HepG2 (cell line): ENCODE measurements around the gene LGALS4. TPM values are rescaled to one million over a fixed set of nuclear protein-coding genes. Genes with fewer than 3 reads are reported as not detected.

Source experiments
- ATAC-seq: fragments of 200-7000 bp; cut with Tn5 transposase; 3 replicates; pipeline ENCODE4 v1.9.1; 2020; ENCODE audit warnings: mild to moderate bottlenecking, moderate library complexity
- BruUV-seq: library from RNA; stranded (reverse); fragments of 400-500 nt; replicated peaks from 2 replicates; lab custom pipeline; 2021; lab: Mats Ljungman, UMichigan
- CTCF ChIA-PET: fragments of 300-600 bp; formaldehyde crosslinking; extraction: SDS; loops from one replicate; lab custom pipeline; 2021; ENCODE audit warnings: low total read pairs, inconsistent platforms, low intra/inter-chr PET ratio; lab: Yijun Ruan, JAX
- POLR2A ChIA-PET: fragments of 350-600 bp; sonication (Branson Sonifier 250); formaldehyde crosslinking; loops from one replicate; lab custom pipeline; 2020; ENCODE audit warnings: antibody characterized with exemption, inconsistent platforms; lab: Yijun Ruan, JAX
- DNase-seq: peaks from one replicate; pipeline ENCODE4 v3.0.0-alpha.2; 2015; ENCODE audit warnings: low spot score
- FAIRE-seq: peaks from 3 replicates; lab custom pipeline; 2011; peaks lifted over from hg19 to GRCh38; lab: Jason Lieb, UNC
- H2AFZ ChIP-seq: one replicate; pipeline ENCODE4 v1.6.1; 2011; ENCODE audit warnings: low read length, inconsistent platforms
- H3K27ac ChIP-seq: fragments of 300-600 bp; 3 replicates; pipeline ENCODE4 v1.8.0; 2011; ENCODE audit warnings: mixed run types, mild to moderate bottlenecking, mixed read lengths, low read length, inconsistent platforms; ENCODE audit not compliant: insufficient read depth; ENCODE audit errors: extremely low read length
- H3K27me3 ChIP-seq, 2 experiments: fragments of 200-600 bp in 1 of 2; 2 replicates in 1 of 2; 3 replicates in 1 of 2; pipeline versions ENCODE4 v1.6.0 to v1.8.0; 2011; ENCODE audit warnings: low read length in 2 of 2, mild to moderate bottlenecking in 2 of 2, moderate library complexity in 2 of 2, inconsistent platforms in 1 of 2; ENCODE audit not compliant: insufficient read depth in 2 of 2, control insufficient read depth in 1 of 2
- H3K36me3 ChIP-seq, 2 experiments: fragments of 200-600 bp in 1 of 2; replicated peaks in 1 of 2; 2 replicates in 1 of 2; 3 replicates in 1 of 2; pipeline versions ENCODE4 v1.5.1 to v1.8.0; 2011; ENCODE audit warnings: low read length in 2 of 2, inconsistent platforms in 1 of 2; ENCODE audit not compliant: insufficient read depth in 2 of 2, control insufficient read depth in 1 of 2
- H3K4me1 ChIP-seq: 2 replicates; pipeline ENCODE4 v1.5.1; 2012; ENCODE audit warnings: low read length, inconsistent platforms; ENCODE audit not compliant: insufficient read depth
- H3K4me2 ChIP-seq: 2 replicates; pipeline ENCODE4 v1.6.0; 2011; ENCODE audit warnings: low read depth, low read length, inconsistent platforms
- H3K4me3 ChIP-seq, 3 experiments: fragments of 200-600 bp in 1 of 3; sonication (generic), shearing (Covaris generic) in 1 of 3; replicated peaks in 1 of 3; 2 replicates each; pipeline ENCODE4 v1.5.1; 2011 to 2016; ENCODE audit warnings: low read length in 3 of 3, inconsistent platforms in 2 of 3, low read depth in 2 of 3, mild to moderate bottlenecking in 2 of 3, control low read depth in 1 of 3, mixed read lengths in 1 of 3; ENCODE audit not compliant: insufficient read depth in 1 of 3
- H3K79me2 ChIP-seq: one replicate; pipeline ENCODE4 v1.6.1; 2011; ENCODE audit warnings: low read length, inconsistent platforms; ENCODE audit not compliant: insufficient read depth
- H3K9ac ChIP-seq: 2 replicates; pipeline ENCODE4 v1.6.0; 2011; ENCODE audit warnings: mild to moderate bottlenecking, low read depth, low read length, inconsistent platforms; ENCODE audit not compliant: insufficient read depth
- H3K9me3 ChIP-seq: 2 replicates; pipeline ENCODE4 v1.5.1; 2012; ENCODE audit warnings: mild to moderate bottlenecking, low read length
- H4K20me1 ChIP-seq: 2 replicates; pipeline ENCODE4 v1.6.0; 2011; ENCODE audit warnings: inconsistent platforms, mild to moderate bottlenecking, low read length, moderate library complexity; ENCODE audit not compliant: insufficient read depth
- AGO2 ChIP-seq: fragments of 200-400 bp; formaldehyde crosslinking; optimal IDR thresholded peaks from 2 replicates; pipeline ENCODE3; 2017; ENCODE audit warnings: mild to moderate bottlenecking, low read depth, low read length, moderate library complexity
- HNRNPK ChIP-seq: fragments of 200-400 bp; formaldehyde crosslinking; IDR thresholded peaks from 2 replicates; pipeline ENCODE4 v1.6.1; 2018; ENCODE audit warnings: low read length, low read depth, moderate library complexity, mild to moderate bottlenecking; ENCODE audit not compliant: poor library complexity, severe bottlenecking
- NFYC ChIP-seq: IDR thresholded peaks from 2 replicates; pipeline ENCODE4 v1.6.1; 2016; ENCODE audit warnings: missing genetic modification reagents, missing compliant biosample characterization
- RBM22 ChIP-seq: fragments of 200-400 bp; formaldehyde crosslinking; optimal IDR thresholded peaks from 2 replicates; pipeline ENCODE3; 2017; ENCODE audit warnings: mild to moderate bottlenecking, low read length, moderate library complexity
- ZC3H4 ChIP-seq: sonication (generic); formaldehyde crosslinking; IDR thresholded peaks from 2 replicates; pipeline ENCODE4 v1.4.0; 2020; ENCODE audit warnings: missing genetic modification reagents, borderline replicate concordance
- ZFP90 ChIP-seq: sonication (generic); formaldehyde crosslinking; IDR thresholded peaks from 2 replicates; pipeline ENCODE4 v1.8.0; 2022; ENCODE audit warnings: missing genetic modification reagents, mild to moderate bottlenecking, inconsistent platforms, borderline replicate concordance
- ZNF230 ChIP-seq: sonication (generic); formaldehyde crosslinking; IDR thresholded peaks from 2 replicates; pipeline ENCODE4 v1.4.0; 2020; ENCODE audit warnings: mild to moderate bottlenecking, missing genetic modification reagents
- ZNF326 ChIP-seq: sonication (generic); formaldehyde crosslinking; IDR thresholded peaks from 2 replicates; pipeline ENCODE4 v1.4.0; 2020; ENCODE audit warnings: missing genetic modification reagents, borderline replicate concordance
- ZNF75D ChIP-seq: sonication (generic); formaldehyde crosslinking; IDR thresholded peaks from 2 replicates; pipeline ENCODE4 v1.8.1; 2023; ENCODE audit warnings: missing genetic modification reagents, mild to moderate bottlenecking, borderline replicate concordance
- ZNF780A ChIP-seq: sonication (generic); formaldehyde crosslinking; IDR thresholded peaks from 2 replicates; pipeline ENCODE4 v1.8.0; 2022; ENCODE audit warnings: mild to moderate bottlenecking, missing genetic modification reagents, moderate library complexity
- ZNF781 ChIP-seq: sonication (generic); formaldehyde crosslinking; IDR thresholded peaks from 2 replicates; pipeline ENCODE4 v1.5.1; 2020; ENCODE audit warnings: borderline replicate concordance, mild to moderate bottlenecking, missing genetic modification reagents; ENCODE audit errors: not compliant biosample characterization
- WGBS: methylation state at CpG from one replicate; pipeline ENCODE4 v1.1.6; 2017; ENCODE audit warnings: low lambda C conversion rate; 5-methylcytosine and 5-hydroxymethylcytosine counted together
- in situ Hi-C: cut with HindIII; loops from 2 replicates; pipeline ENCODE4 v1.10.0; 2017; ENCODE audit warnings: low pct_unique_long_range_greater_than_20kb; ENCODE audit not compliant: extremely low pct_ligation_motif_present
- intact Hi-C: fragments of 100-400 bp; cut with micrococcal nuclease; formaldehyde crosslinking; loops from one replicate; pipeline ENCODE4 v1.10.0; 2022; ENCODE audit not compliant: unreplicated experiment
- polyA plus RNA-seq, 8 experiments: library from polyadenylated mRNA; depleted of rRNA in 3 of 8; stranded (reverse) in 7 of 8; unstranded in 1 of 8; fragments of >200 nt; fragmentation: Illumina TruSeq in 4 of 8; extraction: Trizol in 4 of 8; gene quantifications; 2 replicates each; pipeline versions ENCODE4 v1.2.1 to v1.2.3, GENCODE V29; 2011 to 2016; ENCODE audit warnings: low read depth in 4 of 8, missing spikeins in 1 of 8, mixed read lengths in 1 of 8; ENCODE audit not compliant: insufficient read depth in 1 of 8
- total RNA-seq, 5 experiments: library from RNA; depleted of rRNA; stranded (reverse); fragments of >200 nt; fragmentation: Illumina TruSeq; extraction: Trizol; gene quantifications; 2 replicates each; pipeline ENCODE4 v1.2.3, GENCODE V29; 2016; ENCODE audit warnings: low read depth in 1 of 5
- TF ChIP-seq, protein P1 (sequence below): sonication (generic); formaldehyde crosslinking; conservative IDR thresholded peaks from 2 replicates; pipeline ENCODE4 v1.4.0; 2020; ENCODE audit warnings: missing genetic modification reagents
- TF ChIP-seq, protein P2 (sequence below): sonication (generic); formaldehyde crosslinking; IDR thresholded peaks from 2 replicates; pipeline ENCODE4 v1.8.0; 2023; ENCODE audit warnings: mild to moderate bottlenecking, missing genetic modification reagents
- TF ChIP-seq, protein P3 (sequence below): sonication (generic); IDR thresholded peaks from 2 replicates; pipeline ENCODE4 v1.6.1; 2016; ENCODE audit warnings: low read depth, borderline replicate concordance
- TF ChIP-seq, protein P4 (sequence below): sonication (generic); formaldehyde crosslinking; IDR thresholded peaks from 2 replicates; pipeline ENCODE4 v1.5.1; 2020; ENCODE audit warnings: missing genetic modification reagents, mild to moderate bottlenecking, borderline replicate concordance

LGALS4 gene
- total and polyA plus RNA-seq, 2 of the 13 experiments (the other 11 are each of a cell fraction or from before 2014, with no cell fraction given) = 0.24 to 0.71 TPM

DNA sequence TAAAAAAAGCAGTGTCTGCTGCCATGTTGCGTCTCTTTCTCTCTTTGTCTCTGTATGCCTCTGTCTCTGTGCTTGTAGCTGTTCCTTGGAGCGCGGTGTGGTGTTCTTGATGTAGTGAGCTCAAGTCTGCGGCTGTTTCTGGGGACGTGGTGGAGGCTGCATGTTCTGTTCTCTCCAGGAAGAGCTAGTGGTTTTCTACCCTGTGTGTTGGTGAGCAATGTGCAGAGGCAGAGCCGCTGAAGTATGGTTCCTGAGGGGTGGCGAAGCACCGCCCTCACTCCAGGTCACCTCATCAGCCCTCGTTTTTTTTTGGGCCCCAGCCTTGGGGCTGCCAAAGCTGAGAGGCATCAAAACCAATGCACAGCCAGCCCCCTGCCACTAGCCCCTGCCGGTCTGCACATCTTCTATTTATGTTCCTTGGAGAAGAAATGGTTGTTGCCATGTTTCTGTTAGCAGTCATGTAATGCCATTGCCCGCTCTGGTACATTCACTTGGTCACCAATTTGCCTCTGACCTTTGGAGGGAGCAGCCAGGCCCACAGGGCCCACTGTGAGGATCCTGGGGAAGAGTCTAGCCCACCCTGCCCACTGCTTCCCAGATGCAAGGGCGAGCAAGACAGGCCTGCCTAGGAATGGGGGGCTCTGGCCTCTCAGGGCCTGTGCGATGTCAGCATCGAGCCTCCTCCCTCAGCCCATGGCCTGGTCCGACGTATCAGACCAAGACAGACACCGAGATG lies 29.9 kb upstream of the LGALS4 start:
- no peak for DNase-seq
- Histone ChIP-seq H3K4me1 (peaks cover 98% of the 10 kb centered on the region), H3K9ac (no peak overlapping the region), H4K20me1 (peaks cover 56% of the 10 kb centered on the region), H3K27ac (no peak overlapping the region), H3K79me2 (peaks cover 52% of the 10 kb centered on the region), H3K27me3 (no peaks in the 10 kb centered on the region), H3K36me3 (peaks cover 56 to 99% of the 10 kb centered on the region in 2 experiments), H3K4me3 (no peak overlapping the region), H3K4me2 (no peak overlapping the region), H3K9me3 (no peaks in the 10 kb centered on the region), H2AFZ (no peak overlapping the region)
- ChIA-PET CTCF (no interaction called here), POLR2A (interaction anchor here (1.4 to 1.7 kb wide), 2 partner anchors 9 to 11 kb away, joined by 4 to 16 read pairs; partner anchors contain the start of gene ECH1)
- no peak for FAIRE-seq
- in situ Hi-C loops (no loop called here), intact Hi-C loops (no loop called here)
- WGBS = 90% methylated on average over 8 of the region's 17 CpGs
- no TSS peak for BruUV-seq
- peak; percentile 1; the same call in 1 of the 3 replicates for ATAC-seq
- TF ChIP-seq ZC3H4 = no peak
- TF ChIP-seq ZNF230 (CRISPR knock-in tag) = no peak
- TF ChIP-seq ZNF781 (CRISPR knock-in tag) = no peak
- TF ChIP-seq HNRNPK = no peak
- no peak for TF ChIP-seq ZNF326 (CRISPR knock-in tag)
- TF ChIP-seq, protein P1, sequence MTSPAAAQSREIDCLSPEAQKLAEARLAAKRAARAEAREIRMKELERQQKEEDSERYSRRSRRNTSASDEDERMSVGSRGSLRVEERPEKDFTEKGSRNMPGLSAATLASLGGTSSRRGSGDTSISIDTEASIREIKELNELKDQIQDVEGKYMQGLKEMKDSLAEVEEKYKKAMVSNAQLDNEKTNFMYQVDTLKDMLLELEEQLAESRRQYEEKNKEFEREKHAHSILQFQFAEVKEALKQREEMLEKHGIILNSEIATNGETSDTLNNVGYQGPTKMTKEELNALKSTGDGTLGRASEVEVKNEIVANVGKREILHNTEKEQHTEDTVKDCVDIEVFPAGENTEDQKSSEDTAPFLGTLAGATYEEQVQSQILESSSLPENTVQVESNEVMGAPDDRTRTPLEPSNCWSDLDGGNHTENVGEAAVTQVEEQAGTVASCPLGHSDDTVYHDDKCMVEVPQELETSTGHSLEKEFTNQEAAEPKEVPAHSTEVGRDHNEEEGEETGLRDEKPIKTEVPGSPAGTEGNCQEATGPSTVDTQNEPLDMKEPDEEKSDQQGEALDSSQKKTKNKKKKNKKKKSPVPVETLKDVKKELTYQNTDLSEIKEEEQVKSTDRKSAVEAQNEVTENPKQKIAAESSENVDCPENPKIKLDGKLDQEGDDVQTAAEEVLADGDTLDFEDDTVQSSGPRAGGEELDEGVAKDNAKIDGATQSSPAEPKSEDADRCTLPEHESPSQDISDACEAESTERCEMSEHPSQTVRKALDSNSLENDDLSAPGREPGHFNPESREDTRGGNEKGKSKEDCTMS (CRISPR knock-in tag) = no peak
- TF ChIP-seq, protein P2, sequence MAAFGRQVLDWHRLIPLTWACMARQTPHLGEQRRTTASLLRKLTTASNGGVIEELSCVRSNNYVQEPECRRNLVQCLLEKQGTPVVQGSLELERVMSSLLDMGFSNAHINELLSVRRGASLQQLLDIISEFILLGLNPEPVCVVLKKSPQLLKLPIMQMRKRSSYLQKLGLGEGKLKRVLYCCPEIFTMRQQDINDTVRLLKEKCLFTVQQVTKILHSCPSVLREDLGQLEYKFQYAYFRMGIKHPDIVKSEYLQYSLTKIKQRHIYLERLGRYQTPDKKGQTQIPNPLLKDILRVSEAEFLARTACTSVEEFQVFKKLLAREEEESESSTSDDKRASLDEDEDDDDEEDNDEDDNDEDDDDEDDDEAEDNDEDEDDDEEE (CRISPR knock-in tag) = no peak
- TF ChIP-seq AGO2 = peak; percentile 86
- no peak for TF ChIP-seq ZNF780A (CRISPR knock-in tag)
- TF ChIP-seq ZFP90 (CRISPR knock-in tag) = no peak
- TF ChIP-seq, protein P3, sequence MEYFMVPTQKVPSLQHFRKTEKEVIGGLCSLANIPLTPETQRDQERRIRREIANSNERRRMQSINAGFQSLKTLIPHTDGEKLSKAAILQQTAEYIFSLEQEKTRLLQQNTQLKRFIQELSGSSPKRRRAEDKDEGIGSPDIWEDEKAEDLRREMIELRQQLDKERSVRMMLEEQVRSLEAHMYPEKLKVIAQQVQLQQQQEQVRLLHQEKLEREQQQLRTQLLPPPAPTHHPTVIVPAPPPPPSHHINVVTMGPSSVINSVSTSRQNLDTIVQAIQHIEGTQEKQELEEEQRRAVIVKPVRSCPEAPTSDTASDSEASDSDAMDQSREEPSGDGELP = no peak
- TF ChIP-seq ZNF75D (CRISPR knock-in tag) = no peak
- TF ChIP-seq NFYC (CRISPR knock-in tag) = no peak
- TF ChIP-seq, protein P4, sequence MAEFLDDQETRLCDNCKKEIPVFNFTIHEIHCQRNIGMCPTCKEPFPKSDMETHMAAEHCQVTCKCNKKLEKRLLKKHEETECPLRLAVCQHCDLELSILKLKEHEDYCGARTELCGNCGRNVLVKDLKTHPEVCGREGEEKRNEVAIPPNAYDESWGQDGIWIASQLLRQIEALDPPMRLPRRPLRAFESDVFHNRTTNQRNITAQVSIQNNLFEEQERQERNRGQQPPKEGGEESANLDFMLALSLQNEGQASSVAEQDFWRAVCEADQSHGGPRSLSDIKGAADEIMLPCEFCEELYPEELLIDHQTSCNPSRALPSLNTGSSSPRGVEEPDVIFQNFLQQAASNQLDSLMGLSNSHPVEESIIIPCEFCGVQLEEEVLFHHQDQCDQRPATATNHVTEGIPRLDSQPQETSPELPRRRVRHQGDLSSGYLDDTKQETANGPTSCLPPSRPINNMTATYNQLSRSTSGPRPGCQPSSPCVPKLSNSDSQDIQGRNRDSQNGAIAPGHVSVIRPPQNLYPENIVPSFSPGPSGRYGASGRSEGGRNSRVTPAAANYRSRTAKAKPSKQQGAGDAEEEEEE (CRISPR knock-in tag) = no peak
- peak; percentile 88 for TF ChIP-seq RBM22
